GM04503 (cell line): ENCODE data around the gene KRTAP21-2.
"Not testable (repeated sequence)": the region's sequence is repeated elsewhere in the genome, so short reads cannot be mapped to it uniquely, and the experiment has no call there.

Source experiments
- DNase-seq: peaks from one replicate; pipeline ENCODE4 v3.0.0-alpha.2; 2012; ENCODE audit warnings: low read depth

Gene KRTAP21-2

GRCh38 chr21:30747159-30747558 is at the start of gene KRTAP21-2:
Gene KRTAP21-2, minus strand, starts transcription at chr21:30747259. Its CDS starts 57 bp downstream, at chr21:30747202.
- no peak for DNase-seq

- no peak for DNase-seq
Measured at GRCh38 chr21:30793581-30794314, 46.7 kb upstream of the KRTAP21-2 start.

- no peak for DNase-seq
Measured at GRCh38 chr21:30779249-30779648, 32.2 kb upstream of the KRTAP21-2 start.

- DNase-seq: no peak
Measured at GRCh38 chr21:30769724-30770431, 22.8 kb upstream of the KRTAP21-2 start.

GRCh38 chr21:30760776-30761175 is 13.7 kb upstream of the KRTAP21-2 start:
- DNase-seq: no peak

- no peak for DNase-seq
Measured at GRCh38 chr21:30758306-30758705, 11.2 kb upstream of the KRTAP21-2 start.

- not testable (repeated sequence) for DNase-seq
Measured at GRCh38 chr21:30755328-30755727, 8.3 kb upstream of the KRTAP21-2 start, which contains the start of gene KRTAP21-1. Gene KRTAP21-1, minus strand, starts transcription at chr21:30755428. Its CDS starts 50 bp downstream, at chr21:30755378.

- no peak for DNase-seq
Measured at GRCh38 chr21:30740462-30740861, 6.6 kb downstream of the KRTAP21-2 start.

GRCh38 chr21:30733026-30733425 is 14.0 kb downstream of the KRTAP21-2 start:
- no peak for DNase-seq

GRCh38 chr21:30726726-30727125 is 20.3 kb downstream of the KRTAP21-2 start:
- DNase-seq: no peak

GRCh38 chr21:30719401-30719800 is 27.7 kb downstream of the KRTAP21-2 start:
- DNase-seq: no peak

GRCh38 chr21:30718239-30718909 is 28.7 kb downstream of the KRTAP21-2 start, which contains the start of gene KRTAP21-3:
Gene KRTAP21-3, minus strand, starts transcription at chr21:30718777. Its CDS starts 18 bp downstream, at chr21:30718759.
- DNase-seq: no peak

GRCh38 chr21:30717105-30717504 is 30.0 kb downstream of the KRTAP21-2 start:
- DNase-seq: no peak

- DNase-seq: no peak
Measured at GRCh38 chr21:30714946-30715345, 32.1 kb downstream of the KRTAP21-2 start.

GRCh38 chr21:30714456-30714855 is 32.6 kb downstream of the KRTAP21-2 start:
- DNase-seq: no peak

- no peak for DNase-seq
Measured at GRCh38 chr21:30713766-30714165, 33.3 kb downstream of the KRTAP21-2 start.

- no peak for DNase-seq
Measured at GRCh38 chr21:30710499-30710898, 36.6 kb downstream of the KRTAP21-2 start.

GRCh38 chr21:30707409-30707808 is 39.6 kb downstream of the KRTAP21-2 start:
- DNase-seq: no peak
